HEK293 (cell line): Measurements from ENCODE around the gene WRAP53.

Experiments
- BCL11B ChIP-seq: fragments of 450-650 bp; formaldehyde crosslinking; IDR thresholded peaks from 2 replicates; pipeline ENCODE4 v1.5.1; 2016; ENCODE audit warnings: low read depth, missing biosample characterization, missing genetic modification characterization
- EGR2 ChIP-seq: fragments of 450-650 bp; formaldehyde crosslinking; IDR thresholded peaks from 2 replicates; pipeline ENCODE4 v1.5.1; 2016; ENCODE audit warnings: low read depth, missing biosample characterization, missing genetic modification characterization
- GLI2 ChIP-seq: fragments of 450-650 bp; formaldehyde crosslinking; IDR thresholded peaks from 2 replicates; pipeline ENCODE4; 2017; ENCODE audit warnings: missing biosample characterization, missing genetic modification characterization, low read depth, borderline replicate concordance
- GLIS1 ChIP-seq: fragments of 450-650 bp; formaldehyde crosslinking; IDR thresholded peaks from 2 replicates; pipeline ENCODE4 v1.5.1; 2016; ENCODE audit warnings: missing biosample characterization, missing genetic modification characterization
- KLF10 ChIP-seq: fragments of 450-650 bp; IDR thresholded peaks from 2 replicates; pipeline ENCODE4 v1.5.1; 2018; ENCODE audit warnings: missing biosample characterization, mild to moderate bottlenecking, missing genetic modification characterization
- KLF7 ChIP-seq: fragments of 450-650 bp; formaldehyde crosslinking; IDR thresholded peaks from 2 replicates; pipeline ENCODE4 v1.5.1; 2016; ENCODE audit warnings: missing biosample characterization, missing genetic modification characterization, borderline replicate concordance
- MZF1 ChIP-seq: fragments of 450-650 bp; formaldehyde crosslinking; IDR thresholded peaks from 2 replicates; pipeline ENCODE4 v1.5.1; 2017; ENCODE audit warnings: missing biosample characterization, missing genetic modification characterization, borderline replicate concordance
- PRDM1 ChIP-seq: fragments of 450-650 bp; formaldehyde crosslinking; IDR thresholded peaks from 2 replicates; pipeline ENCODE4; 2016; ENCODE audit warnings: missing biosample characterization, missing genetic modification characterization
- RBAK ChIP-seq: fragments of 450-650 bp; formaldehyde crosslinking; IDR thresholded peaks from 2 replicates; pipeline ENCODE4 v1.5.1; 2016; ENCODE audit warnings: missing biosample characterization, missing genetic modification characterization
- TCF7L2 ChIP-seq: IDR thresholded peaks from 2 replicates; pipeline ENCODE4 v1.6.1; 2011; ENCODE audit warnings: low read depth, mild to moderate bottlenecking, inconsistent platforms, low read length, moderate library complexity, borderline replicate concordance
- ZBTB1 ChIP-seq: fragments of 450-650 bp; formaldehyde crosslinking; IDR thresholded peaks from 2 replicates; pipeline ENCODE4 v1.5.1; 2016; ENCODE audit warnings: missing biosample characterization, missing genetic modification characterization
- ZFP3 ChIP-seq: fragments of 450-650 bp; formaldehyde crosslinking; IDR thresholded peaks from 2 replicates; pipeline ENCODE4 v1.5.1; 2016; ENCODE audit warnings: low read depth, missing biosample characterization, missing genetic modification characterization
- ZIC2 ChIP-seq: fragments of 450-650 bp; formaldehyde crosslinking; IDR thresholded peaks from 2 replicates; pipeline ENCODE4 v1.5.1; 2016; ENCODE audit warnings: missing biosample characterization, missing genetic modification characterization
- ZNF132 ChIP-seq: fragments of 450-650 bp; formaldehyde crosslinking; IDR thresholded peaks from 2 replicates; pipeline ENCODE4 v1.5.1; 2017; ENCODE audit warnings: missing biosample characterization, missing genetic modification characterization, borderline replicate concordance
- ZNF174 ChIP-seq: fragments of 450-650 bp; formaldehyde crosslinking; IDR thresholded peaks from 2 replicates; pipeline ENCODE4 v1.5.0; 2017; ENCODE audit warnings: missing biosample characterization, mild to moderate bottlenecking, missing genetic modification characterization
- ZNF239 ChIP-seq: fragments of 450-650 bp; formaldehyde crosslinking; IDR thresholded peaks from 2 replicates; pipeline ENCODE4 v1.5.1; 2016; ENCODE audit warnings: missing biosample characterization, missing genetic modification characterization
- ZNF394 ChIP-seq: fragments of 450-650 bp; formaldehyde crosslinking; IDR thresholded peaks from 2 replicates; pipeline ENCODE4 v1.5.1; 2016; ENCODE audit warnings: missing biosample characterization, missing genetic modification characterization, mild to moderate bottlenecking, moderate library complexity, borderline replicate concordance
- ZNF510 ChIP-seq: fragments of 450-650 bp; formaldehyde crosslinking; IDR thresholded peaks from 2 replicates; pipeline ENCODE4 v1.5.1; 2018; ENCODE audit warnings: mild to moderate bottlenecking, missing genetic modification characterization, missing biosample characterization; ENCODE audit not compliant: insufficient replicate concordance
- ZNF521 ChIP-seq: fragments of 450-650 bp; formaldehyde crosslinking; IDR thresholded peaks from 2 replicates; pipeline ENCODE4 v1.5.1; 2017; ENCODE audit warnings: missing biosample characterization, mild to moderate bottlenecking, missing genetic modification characterization
- ZNF571 ChIP-seq: fragments of 450-650 bp; formaldehyde crosslinking; IDR thresholded peaks from 2 replicates; pipeline ENCODE4 v1.5.0; 2017; ENCODE audit warnings: missing biosample characterization, missing genetic modification characterization
- ZNF585B ChIP-seq: fragments of 450-650 bp; formaldehyde crosslinking; IDR thresholded peaks from 2 replicates; pipeline ENCODE4 v1.5.1; 2016; ENCODE audit warnings: missing biosample characterization, missing genetic modification characterization
- ZNF654 ChIP-seq: fragments of 450-650 bp; formaldehyde crosslinking; IDR thresholded peaks from 2 replicates; pipeline ENCODE4 v1.5.1; 2016; ENCODE audit warnings: low read depth, missing biosample characterization, missing genetic modification characterization
- ZNF658 ChIP-seq: fragments of 450-650 bp; formaldehyde crosslinking; IDR thresholded peaks from 2 replicates; pipeline ENCODE4; 2016; ENCODE audit warnings: missing biosample characterization, missing genetic modification characterization
- ZNF660 ChIP-seq: fragments of 450-650 bp; IDR thresholded peaks from 2 replicates; pipeline ENCODE4 v1.5.1; 2018; ENCODE audit warnings: missing biosample characterization, mild to moderate bottlenecking, missing genetic modification characterization
- ZNF747 ChIP-seq: fragments of 450-650 bp; formaldehyde crosslinking; IDR thresholded peaks from 2 replicates; pipeline ENCODE4 v1.5.1; 2016; ENCODE audit warnings: missing biosample characterization, missing genetic modification characterization
- ZSCAN30 ChIP-seq: fragments of 450-650 bp; IDR thresholded peaks from 2 replicates; pipeline ENCODE4 v1.5.1; 2018; ENCODE audit warnings: missing biosample characterization, mild to moderate bottlenecking, missing genetic modification characterization, moderate library complexity
- TF ChIP-seq, protein P1 (sequence below): fragments of 450-650 bp; IDR thresholded peaks from 2 replicates; pipeline ENCODE4 v1.5.1; 2018; ENCODE audit warnings: missing biosample characterization, missing genetic modification characterization
- TF ChIP-seq, protein P2 (sequence below): fragments of 450-650 bp; formaldehyde crosslinking; IDR thresholded peaks from 2 replicates; pipeline ENCODE4 v1.5.1; 2016; ENCODE audit warnings: missing biosample characterization, missing genetic modification characterization, borderline replicate concordance
- TF ChIP-seq, protein P3 (sequence below): fragments of 450-650 bp; formaldehyde crosslinking; IDR thresholded peaks from 2 replicates; pipeline ENCODE4 v1.5.1; 2016; ENCODE audit warnings: missing biosample characterization, missing genetic modification characterization
- TF ChIP-seq, protein P4 (sequence below): fragments of 450-650 bp; formaldehyde crosslinking; IDR thresholded peaks from 2 replicates; pipeline ENCODE4 v1.5.1; 2016; ENCODE audit warnings: missing biosample characterization, missing genetic modification characterization
- TF ChIP-seq, protein P5 (sequence below): fragments of 450-650 bp; formaldehyde crosslinking; IDR thresholded peaks from 2 replicates; pipeline ENCODE4 v1.5.1; 2017; ENCODE audit warnings: missing biosample characterization, missing genetic modification characterization

WRAP53 gene

DNA sequence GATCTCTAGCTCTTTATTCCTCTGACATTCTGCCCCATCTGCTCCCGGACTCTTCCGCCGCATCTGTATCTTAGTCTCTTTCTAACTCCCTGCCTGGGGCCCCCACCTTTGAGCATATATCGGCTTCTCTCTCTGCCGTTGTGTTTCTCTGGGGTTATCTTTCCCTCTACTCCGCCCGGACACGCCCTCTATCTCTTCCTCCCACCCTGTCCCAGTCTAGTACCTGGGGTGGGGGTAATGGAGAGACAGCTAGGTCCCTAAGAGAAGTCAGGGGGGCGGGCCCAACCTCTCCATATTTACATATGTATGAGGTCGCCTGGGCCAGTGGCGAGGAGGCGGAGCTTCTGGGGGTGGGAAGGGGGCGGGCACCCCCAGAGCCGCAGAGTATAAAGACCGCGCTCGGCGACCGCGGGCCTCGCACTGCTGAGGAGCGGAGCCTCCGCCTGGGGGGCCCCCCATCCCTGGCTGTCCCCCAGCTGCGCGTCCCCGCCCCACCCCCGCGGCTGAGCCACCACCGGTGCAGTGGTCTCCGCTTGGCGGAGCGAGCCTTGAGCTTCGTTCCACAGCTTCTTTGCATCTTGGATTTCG lies 37.7 kb upstream of the WRAP53 start, which contains the start of gene ATP1B2 (continued):
- TF ChIP-seq, protein P1, sequence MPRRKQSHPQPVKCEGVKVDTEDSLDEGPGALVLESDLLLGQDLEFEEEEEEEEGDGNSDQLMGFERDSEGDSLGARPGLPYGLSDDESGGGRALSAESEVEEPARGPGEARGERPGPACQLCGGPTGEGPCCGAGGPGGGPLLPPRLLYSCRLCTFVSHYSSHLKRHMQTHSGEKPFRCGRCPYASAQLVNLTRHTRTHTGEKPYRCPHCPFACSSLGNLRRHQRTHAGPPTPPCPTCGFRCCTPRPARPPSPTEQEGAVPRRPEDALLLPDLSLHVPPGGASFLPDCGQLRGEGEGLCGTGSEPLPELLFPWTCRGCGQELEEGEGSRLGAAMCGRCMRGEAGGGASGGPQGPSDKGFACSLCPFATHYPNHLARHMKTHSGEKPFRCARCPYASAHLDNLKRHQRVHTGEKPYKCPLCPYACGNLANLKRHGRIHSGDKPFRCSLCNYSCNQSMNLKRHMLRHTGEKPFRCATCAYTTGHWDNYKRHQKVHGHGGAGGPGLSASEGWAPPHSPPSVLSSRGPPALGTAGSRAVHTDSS (tag by site-specific recombination) = no peak
- TF ChIP-seq, protein P2, sequence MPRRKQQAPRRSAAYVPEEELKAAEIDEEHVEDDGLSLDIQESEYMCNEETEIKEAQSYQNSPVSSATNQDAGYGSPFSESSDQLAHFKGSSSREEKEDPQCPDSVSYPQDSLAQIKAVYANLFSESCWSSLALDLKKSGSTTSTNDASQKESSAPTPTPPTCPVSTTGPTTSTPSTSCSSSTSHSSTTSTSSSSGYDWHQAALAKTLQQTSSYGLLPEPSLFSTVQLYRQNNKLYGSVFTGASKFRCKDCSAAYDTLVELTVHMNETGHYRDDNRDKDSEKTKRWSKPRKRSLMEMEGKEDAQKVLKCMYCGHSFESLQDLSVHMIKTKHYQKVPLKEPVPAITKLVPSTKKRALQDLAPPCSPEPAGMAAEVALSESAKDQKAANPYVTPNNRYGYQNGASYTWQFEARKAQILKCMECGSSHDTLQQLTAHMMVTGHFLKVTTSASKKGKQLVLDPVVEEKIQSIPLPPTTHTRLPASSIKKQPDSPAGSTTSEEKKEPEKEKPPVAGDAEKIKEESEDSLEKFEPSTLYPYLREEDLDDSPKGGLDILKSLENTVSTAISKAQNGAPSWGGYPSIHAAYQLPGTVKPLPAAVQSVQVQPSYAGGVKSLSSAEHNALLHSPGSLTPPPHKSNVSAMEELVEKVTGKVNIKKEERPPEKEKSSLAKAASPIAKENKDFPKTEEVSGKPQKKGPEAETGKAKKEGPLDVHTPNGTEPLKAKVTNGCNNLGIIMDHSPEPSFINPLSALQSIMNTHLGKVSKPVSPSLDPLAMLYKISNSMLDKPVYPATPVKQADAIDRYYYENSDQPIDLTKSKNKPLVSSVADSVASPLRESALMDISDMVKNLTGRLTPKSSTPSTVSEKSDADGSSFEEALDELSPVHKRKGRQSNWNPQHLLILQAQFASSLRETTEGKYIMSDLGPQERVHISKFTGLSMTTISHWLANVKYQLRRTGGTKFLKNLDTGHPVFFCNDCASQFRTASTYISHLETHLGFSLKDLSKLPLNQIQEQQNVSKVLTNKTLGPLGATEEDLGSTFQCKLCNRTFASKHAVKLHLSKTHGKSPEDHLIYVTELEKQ (tag by site-specific recombination) = no peak
- TF ChIP-seq, protein P3, sequence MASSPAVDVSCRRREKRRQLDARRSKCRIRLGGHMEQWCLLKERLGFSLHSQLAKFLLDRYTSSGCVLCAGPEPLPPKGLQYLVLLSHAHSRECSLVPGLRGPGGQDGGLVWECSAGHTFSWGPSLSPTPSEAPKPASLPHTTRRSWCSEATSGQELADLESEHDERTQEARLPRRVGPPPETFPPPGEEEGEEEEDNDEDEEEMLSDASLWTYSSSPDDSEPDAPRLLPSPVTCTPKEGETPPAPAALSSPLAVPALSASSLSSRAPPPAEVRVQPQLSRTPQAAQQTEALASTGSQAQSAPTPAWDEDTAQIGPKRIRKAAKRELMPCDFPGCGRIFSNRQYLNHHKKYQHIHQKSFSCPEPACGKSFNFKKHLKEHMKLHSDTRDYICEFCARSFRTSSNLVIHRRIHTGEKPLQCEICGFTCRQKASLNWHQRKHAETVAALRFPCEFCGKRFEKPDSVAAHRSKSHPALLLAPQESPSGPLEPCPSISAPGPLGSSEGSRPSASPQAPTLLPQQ = no peak
- TF ChIP-seq GLI2 (tag by site-specific recombination) (no peak), MZF1 (tag by site-specific recombination) (no peak), ZNF239 (tag by site-specific recombination) (no peak), ZNF654 (no peak), ZIC2 (tag by site-specific recombination) (no peak), ZNF521 (tag by site-specific recombination) (no peak), ZNF585B (no peak), BCL11B (no peak), ZNF174 (tag by site-specific recombination) (no peak), ZNF660 (tag by site-specific recombination) (no peak), EGR2 (tag by site-specific recombination) (peak; percentile 33), ZFP3 (tag by site-specific recombination) (no peak), RBAK (tag by site-specific recombination) (no peak), ZNF658 (tag by site-specific recombination) (no peak), GLIS1 (peak; percentile 78), TCF7L2 (no peak), ZNF747 (tag by site-specific recombination) (no peak), ZNF394 (peak; percentile 66; the same call in 1 of the 2 replicates), ZSCAN30 (tag by site-specific recombination) (no peak), ZNF132 (tag by site-specific recombination) (no peak), PRDM1 (tag by site-specific recombination) (no peak), ZBTB1 (tag by site-specific recombination) (no peak), KLF10 (tag by site-specific recombination) (peak; percentile 35; the same call in 1 of the 2 replicates), KLF7 (tag by site-specific recombination) (no peak), ZNF510 (tag by site-specific recombination) (no peak), ZNF571 (tag by site-specific recombination) (no peak)
- TF ChIP-seq, protein P4, sequence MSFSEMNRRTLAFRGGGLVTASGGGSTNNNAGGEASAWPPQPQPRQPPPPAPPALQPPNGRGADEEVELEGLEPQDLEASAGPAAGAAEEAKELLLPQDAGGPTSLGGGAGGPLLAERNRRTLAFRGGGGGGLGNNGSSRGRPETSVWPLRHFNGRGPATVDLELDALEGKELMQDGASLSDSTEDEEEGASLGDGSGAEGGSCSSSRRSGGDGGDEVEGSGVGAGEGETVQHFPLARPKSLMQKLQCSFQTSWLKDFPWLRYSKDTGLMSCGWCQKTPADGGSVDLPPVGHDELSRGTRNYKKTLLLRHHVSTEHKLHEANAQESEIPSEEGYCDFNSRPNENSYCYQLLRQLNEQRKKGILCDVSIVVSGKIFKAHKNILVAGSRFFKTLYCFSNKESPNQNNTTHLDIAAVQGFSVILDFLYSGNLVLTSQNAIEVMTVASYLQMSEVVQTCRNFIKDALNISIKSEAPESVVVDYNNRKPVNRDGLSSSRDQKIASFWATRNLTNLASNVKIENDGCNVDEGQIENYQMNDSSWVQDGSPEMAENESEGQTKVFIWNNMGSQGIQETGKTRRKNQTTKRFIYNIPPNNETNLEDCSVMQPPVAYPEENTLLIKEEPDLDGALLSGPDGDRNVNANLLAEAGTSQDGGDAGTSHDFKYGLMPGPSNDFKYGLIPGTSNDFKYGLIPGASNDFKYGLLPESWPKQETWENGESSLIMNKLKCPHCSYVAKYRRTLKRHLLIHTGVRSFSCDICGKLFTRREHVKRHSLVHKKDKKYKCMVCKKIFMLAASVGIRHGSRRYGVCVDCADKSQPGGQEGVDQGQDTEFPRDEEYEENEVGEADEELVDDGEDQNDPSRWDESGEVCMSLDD (tag by site-specific recombination) = no peak
- TF ChIP-seq, protein P5, sequence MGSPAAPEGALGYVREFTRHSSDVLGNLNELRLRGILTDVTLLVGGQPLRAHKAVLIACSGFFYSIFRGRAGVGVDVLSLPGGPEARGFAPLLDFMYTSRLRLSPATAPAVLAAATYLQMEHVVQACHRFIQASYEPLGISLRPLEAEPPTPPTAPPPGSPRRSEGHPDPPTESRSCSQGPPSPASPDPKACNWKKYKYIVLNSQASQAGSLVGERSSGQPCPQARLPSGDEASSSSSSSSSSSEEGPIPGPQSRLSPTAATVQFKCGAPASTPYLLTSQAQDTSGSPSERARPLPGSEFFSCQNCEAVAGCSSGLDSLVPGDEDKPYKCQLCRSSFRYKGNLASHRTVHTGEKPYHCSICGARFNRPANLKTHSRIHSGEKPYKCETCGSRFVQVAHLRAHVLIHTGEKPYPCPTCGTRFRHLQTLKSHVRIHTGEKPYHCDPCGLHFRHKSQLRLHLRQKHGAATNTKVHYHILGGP = no peak
